Ammon's horn (tissue), 1 donor: ENCODE data around the gene MCM10.

ENCODE experiments used
- DNase-seq: peaks from one replicate; pipeline ENCODE4 v3.0.0-alpha.2; 2016; ENCODE audit warnings: low spot score

Gene MCM10

GRCh38 chr10:13165177-13165576 lies 3.8 kb downstream of the MCM10 start:
- no peak for DNase-seq

- no peak for DNase-seq
Observed at GRCh38 chr10:13167568-13167967, 6.2 kb downstream of the MCM10 start.

GRCh38 chr10:13168781-13169180 lies 7.4 kb downstream of the MCM10 start:
- DNase-seq = no peak

- DNase-seq = no peak
Observed at GRCh38 chr10:13173616-13174015, 12.3 kb downstream of the MCM10 start.

GRCh38 chr10:13180788-13181187 lies 19.4 kb downstream of the MCM10 start:
- DNase-seq = no peak

- DNase-seq = no peak
Observed at GRCh38 chr10:13182424-13182823, 21.1 kb downstream of the MCM10 start.

GRCh38 chr10:13183625-13184024 lies 22.3 kb downstream of the MCM10 start:
- DNase-seq = no peak

GRCh38 chr10:13184276-13184675 lies 22.9 kb downstream of the MCM10 start:
- no peak for DNase-seq

- DNase-seq = no peak
Observed at GRCh38 chr10:13184730-13185514, 23.6 kb downstream of the MCM10 start.

GRCh38 chr10:13187135-13187534 lies 25.8 kb downstream of the MCM10 start:
- DNase-seq = no peak

- no peak for DNase-seq
Observed at GRCh38 chr10:13188593-13188992, 27.2 kb downstream of the MCM10 start.

- DNase-seq = no peak
Observed at GRCh38 chr10:13189961-13190360, 28.6 kb downstream of the MCM10 start.

GRCh38 chr10:13190816-13191215 lies 29.5 kb downstream of the MCM10 start:
- no peak for DNase-seq

- no peak for DNase-seq
Observed at GRCh38 chr10:13191362-13191761, 30.0 kb downstream of the MCM10 start.

- no peak for DNase-seq
Observed at GRCh38 chr10:13193637-13194036, 32.3 kb downstream of the MCM10 start.

GRCh38 chr10:13195016-13195415 lies 33.7 kb downstream of the MCM10 start:
- no peak for DNase-seq

GRCh38 chr10:13201132-13201531 lies 39.8 kb downstream of the MCM10 start:
- DNase-seq = no peak

- no peak for DNase-seq
Observed at GRCh38 chr10:13206091-13206490, 44.7 kb downstream of the MCM10 start.

GRCh38 chr10:13206546-13207443 lies 45.4 kb downstream of the MCM10 start:
- DNase-seq = no peak

GRCh38 chr10:13213163-13213562 lies 51.8 kb downstream of the MCM10 start:
- DNase-seq = no peak

- no peak for DNase-seq
Observed at GRCh38 chr10:13218878-13219277, 57.5 kb downstream of the MCM10 start.

GRCh38 chr10:13219685-13220670 lies 58.6 kb downstream of the MCM10 start:
- DNase-seq = no peak
